IMR-90 (cell line): ENCODE data around the gene GSG1. TPM values are rescaled to one million over a fixed set of nuclear protein-coding genes. Genes with fewer than 3 reads are reported as not detected.

Source experiments
- ATAC-seq: fragments of 200-7000 bp; cut with Tn5 transposase; 2 replicates; pipeline ENCODE4 v1.9.1; 2020; ENCODE audit warnings: low read depth, mild to moderate bottlenecking, moderate library complexity
- BruUV-seq: library from RNA; stranded (reverse); fragments of 400-500 nt; replicated peaks from 2 replicates; lab custom pipeline; 2021; lab: Mats Ljungman, UMichigan
- CTCF ChIA-PET: fragments of 300-600 bp; formaldehyde crosslinking; extraction: SDS; loops from one replicate; lab custom pipeline; 2021; ENCODE audit warnings: antibody characterized with exemption; lab: Yijun Ruan, JAX
- POLR2A ChIA-PET: fragments of 300-600 bp; sonication (Branson Sonifier 250); formaldehyde crosslinking; loops from one replicate; lab custom pipeline; 2022; ENCODE audit warnings: antibody characterized with exemption; ENCODE audit not compliant: unreplicated experiment; lab: Charles Lee
- DNase-seq: peaks from one replicate; pipeline ENCODE4 v3.0.0; 2013
- H2AFZ ChIP-seq: replicated peaks from 2 replicates; pipeline ENCODE3; 2013; ENCODE audit warnings: low read length, mild to moderate bottlenecking; ENCODE audit not compliant: poor library complexity
- H2AK5ac ChIP-seq: 2 replicates; pipeline ENCODE4 v1.6.1; 2013; ENCODE audit warnings: low read depth, low read length, inconsistent platforms
- H2AK9ac ChIP-seq: replicated peaks from 2 replicates; pipeline ENCODE3; 2013; ENCODE audit warnings: mild to moderate bottlenecking, low read depth, low read length, moderate library complexity; ENCODE audit not compliant: poor library complexity
- H2BK120ac ChIP-seq: 2 replicates; pipeline ENCODE4 v1.6.1; 2013; ENCODE audit warnings: low read depth, low read length, inconsistent platforms
- H2BK15ac ChIP-seq: 3 replicates; pipeline ENCODE4 v1.6.1; 2013; ENCODE audit warnings: low read depth, low read length, inconsistent platforms
- H2BK20ac ChIP-seq: 2 replicates; pipeline ENCODE4 v1.6.1; 2013; ENCODE audit warnings: low read depth, mild to moderate bottlenecking, inconsistent platforms, low read length, moderate library complexity
- H2BK5ac ChIP-seq: 2 replicates; pipeline ENCODE4 v1.6.1; 2013; ENCODE audit warnings: mild to moderate bottlenecking, low read depth, low read length, inconsistent platforms; ENCODE audit not compliant: poor library complexity, severe bottlenecking
- H3K14ac ChIP-seq: replicated peaks from 2 replicates; pipeline ENCODE4 v1.6.1; 2013; ENCODE audit warnings: low read depth, low read length, inconsistent platforms
- H3K18ac ChIP-seq: 2 replicates; pipeline ENCODE4 v1.6.1; 2013; ENCODE audit warnings: low read depth, low read length, control low read depth
- H3K23ac ChIP-seq: 2 replicates; pipeline ENCODE4 v1.6.1; 2013; ENCODE audit warnings: low read depth, low read length, inconsistent platforms
- H3K27ac ChIP-seq: 2 replicates; pipeline ENCODE4 v1.5.1; 2013; ENCODE audit warnings: mild to moderate bottlenecking, control low read depth, low read length; ENCODE audit not compliant: insufficient read depth
- H3K27me3 ChIP-seq: 2 replicates; pipeline ENCODE4 v1.6.1; 2013; ENCODE audit warnings: low read length; ENCODE audit not compliant: control insufficient read depth, insufficient read depth
- H3K36me3 ChIP-seq: 2 replicates; pipeline ENCODE4 v1.6.1; 2013; ENCODE audit warnings: low read length, mixed read lengths; ENCODE audit not compliant: control insufficient read depth, insufficient read depth
- H3K4ac ChIP-seq: 2 replicates; pipeline ENCODE4 v1.6.1; 2013; ENCODE audit warnings: low read depth, low read length, inconsistent platforms
- H3K4me1 ChIP-seq: 2 replicates; pipeline ENCODE4 v1.6.1; 2013; ENCODE audit warnings: low read length, mixed read lengths; ENCODE audit not compliant: control insufficient read depth, insufficient read depth
- H3K4me2 ChIP-seq: 2 replicates; pipeline ENCODE4 v1.6.1; 2013; ENCODE audit warnings: low read depth, mild to moderate bottlenecking, control low read depth, low read length, moderate library complexity
- H3K4me3 ChIP-seq: 2 replicates; pipeline ENCODE4 v1.5.1; 2013; ENCODE audit warnings: low read depth, mild to moderate bottlenecking, control low read depth, low read length, moderate library complexity; ENCODE audit not compliant: insufficient read depth
- H3K56ac ChIP-seq: 2 replicates; pipeline ENCODE4 v1.6.1; 2013; ENCODE audit warnings: low read length, inconsistent platforms; ENCODE audit not compliant: insufficient read depth; ENCODE audit errors: extremely low read depth
- H3K79me1 ChIP-seq, 2 experiments: 2 replicates each; pipeline ENCODE4 v1.6.1; 2013; ENCODE audit warnings: low read length in 2 of 2, inconsistent platforms in 1 of 2, low read depth in 1 of 2
- H3K9ac ChIP-seq: 2 replicates; pipeline ENCODE4 v1.6.1; 2013; ENCODE audit warnings: low read depth, low read length, control low read depth
- H3K9me1 ChIP-seq: 2 replicates; pipeline ENCODE4 v1.6.1; 2013; ENCODE audit warnings: low read length, inconsistent platforms; ENCODE audit not compliant: insufficient read depth
- H3K9me3 ChIP-seq: 2 replicates; pipeline ENCODE4 v1.6.1; 2013; ENCODE audit warnings: low read length; ENCODE audit not compliant: control insufficient read depth, insufficient read depth
- H4K20me1 ChIP-seq: 2 replicates; pipeline ENCODE4 v1.6.1; 2013; ENCODE audit warnings: low read length, inconsistent platforms; ENCODE audit not compliant: insufficient read depth
- H4K5ac ChIP-seq: 2 replicates; pipeline ENCODE4 v1.6.1; 2013; ENCODE audit warnings: mild to moderate bottlenecking, low read depth, low read length, control low read depth
- H4K8ac ChIP-seq, 2 experiments: 2 replicates each; pipeline ENCODE4 v1.6.1; 2013; ENCODE audit warnings: low read depth in 2 of 2, low read length in 2 of 2, control low read depth in 1 of 2, inconsistent platforms in 1 of 2
- H4K91ac ChIP-seq: 2 replicates; pipeline ENCODE4 v1.6.1; 2013; ENCODE audit warnings: low read depth, low read length, inconsistent platforms; ENCODE audit not compliant: insufficient read depth
- BHLHE40 ChIP-seq: fragments of 150-350 bp; IDR thresholded peaks from 2 replicates; pipeline ENCODE4 v1.6.1; 2016; ENCODE audit warnings: mild to moderate bottlenecking, low read depth, low read length
- CEBPB ChIP-seq: IDR thresholded peaks from 2 replicates; pipeline ENCODE4 v1.6.1; 2012; ENCODE audit warnings: low read depth, low read length, improper control_type of control experiment
- CHD1 ChIP-seq: IDR thresholded peaks from 2 replicates; pipeline ENCODE4 v1.6.1; 2012; ENCODE audit warnings: low read depth, low read length, improper control_type of control experiment
- CTCF ChIP-seq: conservative IDR thresholded peaks from 2 replicates; pipeline ENCODE4 v1.5.1; 2012; ENCODE audit warnings: mild to moderate bottlenecking, low read depth, low read length, improper control_type of control experiment
- FOS ChIP-seq: fragments of 150-350 bp; IDR thresholded peaks from 2 replicates; pipeline ENCODE4 v1.6.1; 2016; ENCODE audit warnings: low read depth, low read length
- MAFK ChIP-seq: IDR thresholded peaks from 2 replicates; pipeline ENCODE4 v1.6.1; 2012; ENCODE audit warnings: low read depth, low read length, improper control_type of control experiment
- MAZ ChIP-seq: IDR thresholded peaks from 2 replicates; pipeline ENCODE4 v1.6.1; 2012; ENCODE audit warnings: low read depth, mild to moderate bottlenecking, low read length, improper control_type of control experiment, moderate library complexity, borderline replicate concordance
- MXI1 ChIP-seq: IDR thresholded peaks from 2 replicates; pipeline ENCODE4 v1.6.1; 2012; ENCODE audit warnings: low read depth, mild to moderate bottlenecking, low read length, moderate library complexity, borderline replicate concordance
- POLR2A ChIP-seq: IDR thresholded peaks from 2 replicates; pipeline ENCODE4 v1.6.1; 2012; ENCODE audit warnings: mild to moderate bottlenecking, low read depth, low read length
- RAD21 ChIP-seq: IDR thresholded peaks from 2 replicates; pipeline ENCODE4 v1.6.1; 2012; ENCODE audit warnings: low read length, improper control_type of control experiment
- RFX5 ChIP-seq: IDR thresholded peaks from 2 replicates; pipeline ENCODE4 v1.8.0; 2012; ENCODE audit warnings: low read depth, mild to moderate bottlenecking, low read length, moderate library complexity
- SMC3 ChIP-seq: fragments of 150-350 bp; IDR thresholded peaks from 2 replicates; pipeline ENCODE4 v1.6.1; 2016; ENCODE audit warnings: low read depth, mild to moderate bottlenecking, antibody characterized with exemption, low read length, moderate library complexity
- USF2 ChIP-seq: fragments of 150-350 bp; IDR thresholded peaks from 2 replicates; pipeline ENCODE4 v1.6.1; 2017; ENCODE audit warnings: mild to moderate bottlenecking, antibody characterized with exemption, low read length, low read depth
- WGBS, 2 experiments: methylation state at CpG; one replicate each; pipeline versions ENCODE4 v1.1.5 to v1.1.7; 2013; ENCODE audit warnings: missing lambda C conversion rate in 2 of 2; ENCODE audit not compliant: insufficient read length in 1 of 2; ENCODE audit errors: extremely low coverage in 2 of 2; 5-methylcytosine and 5-hydroxymethylcytosine counted together
- dilution Hi-C: fragments of 300-500 bp; cut with HindIII; formaldehyde crosslinking; loops from one replicate; pipeline ENCODE4 v1.14.3; 2018; ENCODE audit warnings: low sequenced_read_pairs; ENCODE audit not compliant: unreplicated experiment
- in situ Hi-C: fragments of 300-500 bp; cut with MboI; formaldehyde crosslinking; loops from 3 replicates; pipeline ENCODE4 v1.14.3; 2019; ENCODE audit warnings: low sequenced_read_pairs, inconsistent platforms, mixed read lengths
- intact Hi-C: fragments of 100-400 bp; cut with micrococcal nuclease; formaldehyde crosslinking; loops from 2 replicates; pipeline ENCODE4 v1.10.0; 2022
- polyA plus RNA-seq, 3 experiments: library from polyadenylated mRNA; depleted of rRNA; stranded (reverse); fragments of >200 nt; gene quantifications; 2 replicates each; pipeline ENCODE4 v1.2.3, GENCODE V29; 2012; ENCODE audit warnings: low replicate concordance in 1 of 3
- total RNA-seq: library from RNA; depleted of rRNA; stranded (reverse); fragments of >200 nt; gene quantifications from 2 replicates; pipeline ENCODE4 v1.2.3, GENCODE V29; 2012
- TF ChIP-seq, protein P1 (sequence below): fragments of 150-350 bp; IDR thresholded peaks from 2 replicates; pipeline ENCODE4 v1.6.1; 2016; ENCODE audit warnings: low read depth, mild to moderate bottlenecking, low read length, moderate library complexity, borderline replicate concordance

The GSG1 gene
- total and polyA plus RNA-seq, 2 of the 4 experiments (the other 2 are of a cell fraction) = 1.8 to 2.9 TPM

- peak overlapping the region; percentile 12 to 84; a peak in 1 of 4 replicates for H4K8ac ChIP-seq
- intact Hi-C loops = no loop called here
- peak overlapping the region; percentile 12; the same call in 1 of the 2 replicates for H3K9ac ChIP-seq
- H3K56ac ChIP-seq = no peak overlapping the region; the same call in 1 of the 2 replicates
- peak overlapping the region; percentile 78 for H4K91ac ChIP-seq
- H2AFZ ChIP-seq = no peak overlapping the region
- in situ Hi-C loops = no loop called here
- peaks cover 17% of the 10 kb centered on the region for H3K9me1 ChIP-seq
- peak overlapping the region; percentile 50 for H3K14ac ChIP-seq
- no peak overlapping the region for H3K4me2 ChIP-seq
- peak overlapping the region; percentile 4 for H4K5ac ChIP-seq
- H2BK15ac ChIP-seq = peak overlapping the region; percentile 13; the same call in 1 of the 3 replicates
- H3K4me1 ChIP-seq = peaks cover 37% of the 10 kb centered on the region
- H2BK5ac ChIP-seq = peak overlapping the region; percentile 52
- peak; percentile 48 for DNase-seq
- H3K79me1 ChIP-seq = peaks cover 0 to 15% of the 10 kb centered on the region in 2 experiments; a peak in 2 of 4 replicates
- CTCF ChIA-PET = interaction anchor here (0.8 to 1.0 kb wide), 2 partner anchors 110 to 206 kb away, joined by 3 read pairs; no protein-coding TSS in a partner anchor
- no peaks in the 10 kb centered on the region for H3K9me3 ChIP-seq
- WGBS, 2 experiments = 57% methylated on average over 1 of the region's 7 CpGs; no CpG with 5 or more reads in 1 of the 2 experiments
- ATAC-seq = no peak
- peak overlapping the region; percentile 58 for H2BK120ac ChIP-seq
- H2AK5ac ChIP-seq = peak overlapping the region; percentile 40; the same call in 1 of the 2 replicates
- dilution Hi-C loops = no loop called here
- no peak overlapping the region for H3K4me3 ChIP-seq
- no peaks in the 10 kb centered on the region for H3K27me3 ChIP-seq
- BruUV-seq = no TSS peak
- H3K18ac ChIP-seq = peak overlapping the region; percentile 18
- peak overlapping the region; percentile 66; the same call in 1 of the 2 replicates for H3K23ac ChIP-seq
- H2BK20ac ChIP-seq = peak overlapping the region; percentile 50
- no peak overlapping the region for H2AK9ac ChIP-seq
- no peaks in the 10 kb centered on the region for H4K20me1 ChIP-seq
- H3K4ac ChIP-seq = peak overlapping the region; percentile 54
- no peaks in the 10 kb centered on the region for H3K36me3 ChIP-seq
- POLR2A ChIA-PET = interaction anchor here (0.6 to 0.7 kb wide), 2 partner anchors 62 to 93 kb away, joined by 3 to 6 read pairs; partner anchors contain the start of gene EMP1
- H3K27ac ChIP-seq = peak overlapping the region; percentile 68; the same call in 1 of the 2 replicates
- TF ChIP-seq SMC3 (no peak), POLR2A (no peak; the same call in 1 of the 2 replicates), CEBPB (no peak), BHLHE40 (no peak), MAZ (no peak), USF2 (no peak), CHD1 (no peak), MAFK (no peak), RFX5 (no peak), FOS (no peak), CTCF (no peak), MXI1 (no peak), RAD21 (no peak)
- TF ChIP-seq, protein P1, sequence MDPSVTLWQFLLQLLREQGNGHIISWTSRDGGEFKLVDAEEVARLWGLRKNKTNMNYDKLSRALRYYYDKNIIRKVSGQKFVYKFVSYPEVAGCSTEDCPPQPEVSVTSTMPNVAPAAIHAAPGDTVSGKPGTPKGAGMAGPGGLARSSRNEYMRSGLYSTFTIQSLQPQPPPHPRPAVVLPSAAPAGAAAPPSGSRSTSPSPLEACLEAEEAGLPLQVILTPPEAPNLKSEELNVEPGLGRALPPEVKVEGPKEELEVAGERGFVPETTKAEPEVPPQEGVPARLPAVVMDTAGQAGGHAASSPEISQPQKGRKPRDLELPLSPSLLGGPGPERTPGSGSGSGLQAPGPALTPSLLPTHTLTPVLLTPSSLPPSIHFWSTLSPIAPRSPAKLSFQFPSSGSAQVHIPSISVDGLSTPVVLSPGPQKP = no peak
These were observed 839 bp downstream of the GSG1 start for GRCh38 chr12:13102461-13103195.
